Natural killer cell (primary cell): ENCODE data around the gene OR11L1. TPM values are rescaled to one million over a fixed set of nuclear protein-coding genes. Genes with fewer than 3 reads are reported as not detected.

ENCODE experiments used
- ATAC-seq, 3 donors: fragments of 150-1000 bp in 2 of 3; fragments of 200-7000 bp in 1 of 3; cut with Tn5 transposase; 1 replicate in 1 of 3; 2 replicates in 2 of 3; pipeline ENCODE4 v1.10.0; 2021; ENCODE audit warnings: mild to moderate bottlenecking in 2 of 3, moderate library complexity in 2 of 3
- DNase-seq, 2 donors: peaks; one replicate each; pipeline versions ENCODE4 v3.0.0 to v3.0.0-alpha.2; 2013 to 2021; ENCODE audit warnings: mixed read lengths in 1 of 2
- H3K27ac ChIP-seq: one replicate; pipeline ENCODE4 v1.5.1; 2013; ENCODE audit warnings: mild to moderate bottlenecking, low read length
- H3K27me3 ChIP-seq: one replicate; pipeline ENCODE4 v1.6.1; 2013; ENCODE audit warnings: low read length; ENCODE audit not compliant: control insufficient read depth, insufficient read depth
- H3K36me3 ChIP-seq: one replicate; pipeline ENCODE4 v1.6.1; 2013; ENCODE audit warnings: low read length; ENCODE audit not compliant: control insufficient read depth, insufficient read depth
- H3K4me1 ChIP-seq: one replicate; pipeline ENCODE4 v1.6.1; 2013; ENCODE audit warnings: low read length; ENCODE audit not compliant: control insufficient read depth, insufficient read depth
- H3K4me3 ChIP-seq: one replicate; pipeline ENCODE4 v1.5.1; 2013; ENCODE audit warnings: low read length
- H3K9me3 ChIP-seq: one replicate; pipeline ENCODE4 v1.6.1; 2013; ENCODE audit warnings: low read length; ENCODE audit not compliant: control insufficient read depth, insufficient read depth
- H3K27ac Mint-ChIP-seq, 2 donors: one replicate each; pipeline ENCODE4 v1.8.0; 2022; ENCODE audit warnings: mild to moderate bottlenecking in 2 of 2, mixed read lengths in 2 of 2, moderate library complexity in 1 of 2
- H3K27me3 Mint-ChIP-seq, 2 donors: one replicate each; pipeline ENCODE4 v1.8.0; 2022; ENCODE audit warnings: low read depth in 2 of 2, mixed read lengths in 2 of 2
- H3K36me3 Mint-ChIP-seq: one replicate; pipeline ENCODE4 v1.8.0; 2022; ENCODE audit warnings: mixed read lengths
- H3K4me1 Mint-ChIP-seq, 2 donors: one replicate each; pipeline ENCODE4 v1.8.0; 2022; ENCODE audit warnings: mixed read lengths in 2 of 2
- H3K4me3 Mint-ChIP-seq: one replicate; pipeline ENCODE4 v1.8.0; 2022; ENCODE audit warnings: mild to moderate bottlenecking, moderate library complexity, mixed read lengths
- H3K9me3 Mint-ChIP-seq, 2 donors: one replicate each; pipeline ENCODE4 v1.8.0; 2022; ENCODE audit warnings: mixed read lengths in 2 of 2
- CTCF ChIP-seq: fragments of 200-600 bp; IDR thresholded peaks from one replicate; pipeline ENCODE4 v1.8.0; 2022; ENCODE audit warnings: antibody characterized with exemption
- WGBS: methylation state at CpG from one replicate; pipeline ENCODE4 v1.1.7; 2013; ENCODE audit warnings: missing lambda C conversion rate; ENCODE audit not compliant: insufficient coverage; 5-methylcytosine and 5-hydroxymethylcytosine counted together
- intact Hi-C: fragments of 100-400 bp; cut with micrococcal nuclease; formaldehyde crosslinking; loops from one replicate; pipeline ENCODE4 v1.14.2; 2022
- total RNA-seq, 4 donors: library from RNA; stranded (reverse); fragments of 120-200 nt in 1 of 4; gene quantifications; one replicate each; pipeline versions ENCODE4 v1.2.3 to v1.2.4, GENCODE V29; 2013 to 2022

Gene OR11L1
- total RNA-seq, result not detected
- not detected for total RNA-seq (2013)

- Mint-ChIP-seq H3K9me3 (no peaks in the 10 kb centered on the region), H3K4me3 (no peak within 1 kb of the TSS), H3K27me3 (no peaks in the 10 kb centered on the region), H3K36me3 (no peaks in the 10 kb centered on the region), H3K27ac (no peak within 1 kb of the TSS), H3K4me1 (no peaks in the 10 kb centered on the region)
- Histone ChIP-seq H3K9me3 (no peaks in the 10 kb centered on the region), H3K27me3 (no peaks in the 10 kb centered on the region), H3K36me3 (no peaks in the 10 kb centered on the region), H3K4me3 (no peak within 1 kb of the TSS), H3K4me1 (no peaks in the 10 kb centered on the region), H3K27ac (no peak within 1 kb of the TSS)
- 95% methylated on average over 1 of the region's 2 CpGs for WGBS
- intact Hi-C loops, result no loop called here
- ATAC-seq, result no peak
- DNase-seq, result no peak
- no peak for TF ChIP-seq CTCF
Observed at GRCh38 chr1:247841796-247842195, at the start of gene OR11L1. Gene OR11L1, minus strand, starts transcription at chr1:247841896. Its CDS starts 0 bp downstream, at chr1:247841896.

GRCh38 chr1:247884797-247885413, 43.2 kb upstream of the OR11L1 start:
- Mint-ChIP-seq H3K4me3 (no peak overlapping the region), H3K27me3 (no peaks in the 10 kb centered on the region), H3K9me3 (no peaks in the 10 kb centered on the region), H3K27ac (no peak overlapping the region), H3K4me1 (no peaks in the 10 kb centered on the region), H3K36me3 (no peaks in the 10 kb centered on the region)
- H3K27ac ChIP-seq, result no peak overlapping the region
- WGBS, result 91% methylated on average over 9 of the region's 10 CpGs
- ATAC-seq (no peak), DNase-seq (no peak)
- H3K36me3 ChIP-seq, result no peaks in the 10 kb centered on the region
- no peaks in the 10 kb centered on the region for H3K4me1 ChIP-seq
- intact Hi-C loops, result no loop called here
- H3K27me3 ChIP-seq, result no peaks in the 10 kb centered on the region
- no peak overlapping the region for H3K4me3 ChIP-seq
- H3K9me3 ChIP-seq, result no peaks in the 10 kb centered on the region
- no peak for TF ChIP-seq CTCF

- Histone ChIP-seq H3K4me1 (no peaks in the 10 kb centered on the region), H3K36me3 (no peaks in the 10 kb centered on the region), H3K27me3 (no peaks in the 10 kb centered on the region), H3K27ac (no peak overlapping the region), H3K9me3 (no peaks in the 10 kb centered on the region), H3K4me3 (no peak overlapping the region)
- Mint-ChIP-seq H3K4me1 (no peaks in the 10 kb centered on the region), H3K27ac (no peak overlapping the region), H3K9me3 (no peaks in the 10 kb centered on the region), H3K36me3 (no peaks in the 10 kb centered on the region), H3K4me3 (no peak overlapping the region), H3K27me3 (no peaks in the 10 kb centered on the region)
- ATAC-seq (no peak), DNase-seq (no peak)
- no peak for TF ChIP-seq CTCF
- intact Hi-C loops, result no loop called here
- WGBS, result 87% methylated on average over 9 of the region's 9 CpGs
Observed at GRCh38 chr1:247883346-247883745, 41.6 kb upstream of the OR11L1 start.

GRCh38 chr1:247865416-247865815, 23.7 kb upstream of the OR11L1 start:
- Mint-ChIP-seq H3K36me3 (no peaks in the 10 kb centered on the region), H3K27ac (no peak overlapping the region), H3K4me3 (no peak overlapping the region), H3K27me3 (peaks cover 0 to 6% of the 10 kb centered on the region in 2 donors), H3K9me3 (peaks cover 0 to 2% of the 10 kb centered on the region in 2 donors), H3K4me1 (no peaks in the 10 kb centered on the region)
- no peak overlapping the region for H3K4me3 ChIP-seq
- whole genome bisulfite sequencing, result 91% methylated on average over 6 of the region's 6 CpGs
- no peak overlapping the region for H3K27ac ChIP-seq
- H3K36me3 ChIP-seq, result no peaks in the 10 kb centered on the region
- DNase-seq, result no peak
- ATAC-seq, result no peak
- TF ChIP-seq CTCF, result no peak
- intact Hi-C loops, result no loop called here
- no peaks in the 10 kb centered on the region for H3K9me3 ChIP-seq
- H3K4me1 ChIP-seq, result no peaks in the 10 kb centered on the region
- no peaks in the 10 kb centered on the region for H3K27me3 ChIP-seq
